Lung (tissue), 12 donors: ENCODE data around the gene HMGXB4. TPM values are rescaled to one million over a fixed set of nuclear protein-coding genes. Genes with fewer than 3 reads are reported as not detected.

Experiments
- ATAC-seq: fragments of 200-7000 bp; cut with Tn5 transposase; one replicate; pipeline ENCODE4 v1.9.1; 2020; ENCODE audit warnings: moderate number of reproducible peaks; ENCODE audit not compliant: insufficient read depth, low FRiP score
- DNase-seq, 3 donors: peaks; one replicate each; pipeline ENCODE4 v3.0.0-alpha.2; 2013 to 2017
- H3K27ac ChIP-seq, 2 donors: one replicate each; pipeline ENCODE4 v1.5.1; 2013; ENCODE audit warnings: mild to moderate bottlenecking in 2 of 2, moderate library complexity in 2 of 2, control low read depth in 1 of 2, inconsistent platforms in 1 of 2, low read depth in 1 of 2, low read length in 1 of 2
- H3K27me3 ChIP-seq, 3 donors: one replicate each; pipeline ENCODE4 v1.5.1; 2013; ENCODE audit warnings: low read length in 2 of 3; ENCODE audit not compliant: control insufficient read depth in 3 of 3, insufficient read depth in 3 of 3
- H3K36me3 ChIP-seq, 4 donors: one replicate each; pipeline ENCODE4 v1.5.1; 2013; ENCODE audit warnings: low read length in 4 of 4, mild to moderate bottlenecking in 1 of 4, moderate library complexity in 1 of 4; ENCODE audit not compliant: control insufficient read depth in 4 of 4, insufficient read depth in 4 of 4
- H3K4me1 ChIP-seq, 5 donors: one replicate each; pipeline ENCODE4 v1.5.1; 2013; ENCODE audit warnings: low read length in 5 of 5, mild to moderate bottlenecking in 2 of 5, moderate library complexity in 1 of 5; ENCODE audit not compliant: control insufficient read depth in 5 of 5, insufficient read depth in 5 of 5
- H3K4me3 ChIP-seq: one replicate; pipeline ENCODE4 v1.5.1; 2013; ENCODE audit warnings: mild to moderate bottlenecking, control low read depth, moderate library complexity
- H3K9ac ChIP-seq, 2 donors: one replicate each; pipeline ENCODE4 v1.5.1; 2013; ENCODE audit warnings: low read length in 2 of 2, control low read depth in 1 of 2; ENCODE audit not compliant: insufficient read depth in 1 of 2
- H3K9me3 ChIP-seq, 4 donors: one replicate each; pipeline ENCODE4 v1.5.1; 2013; ENCODE audit warnings: low read length in 3 of 4, mild to moderate bottlenecking in 1 of 4, moderate library complexity in 1 of 4; ENCODE audit not compliant: control insufficient read depth in 4 of 4, insufficient read depth in 3 of 4
- WGBS, 2 donors: extraction: QIAGEN DNeasy Blood & Tissue Kit; methylation state at CpG; one replicate each; pipeline ENCODE4 v1.1.7; 2013; 5-methylcytosine and 5-hydroxymethylcytosine counted together
- polyA plus RNA-seq, 2 donors: library from polyadenylated mRNA; stranded (reverse); fragments of 200-250 nt; gene quantifications; one replicate each; pipeline ENCODE4 v1.2.1, GENCODE V29; 2013
- total RNA-seq, 2 donors: library from RNA; depleted of rRNA in 1 of 2; stranded (reverse); fragments of >200 nt in 1 of 2; gene quantifications; one replicate each; pipeline ENCODE4 v1.2.1, GENCODE V29; 2014 to 2021
- TF ChIP-seq, protein P1 (sequence below): IDR thresholded peaks from 2 replicates; pipeline ENCODE4 v1.5.1; 2012; ENCODE audit warnings: mild to moderate bottlenecking; ENCODE audit errors: control extremely low read depth, extremely low read depth
- donor health status: control.
- donor health status: control.
- donor health status: Bipolar disorder and iron deficiency.
- donor health status: healthy.
- donor health status: DM: yes; HTN: yes; CAD: no.

HMGXB4 gene
- total and polyA plus RNA-seq, 4 donors: 7.6 to 24.5 (median 12.3) TPM

DNA sequence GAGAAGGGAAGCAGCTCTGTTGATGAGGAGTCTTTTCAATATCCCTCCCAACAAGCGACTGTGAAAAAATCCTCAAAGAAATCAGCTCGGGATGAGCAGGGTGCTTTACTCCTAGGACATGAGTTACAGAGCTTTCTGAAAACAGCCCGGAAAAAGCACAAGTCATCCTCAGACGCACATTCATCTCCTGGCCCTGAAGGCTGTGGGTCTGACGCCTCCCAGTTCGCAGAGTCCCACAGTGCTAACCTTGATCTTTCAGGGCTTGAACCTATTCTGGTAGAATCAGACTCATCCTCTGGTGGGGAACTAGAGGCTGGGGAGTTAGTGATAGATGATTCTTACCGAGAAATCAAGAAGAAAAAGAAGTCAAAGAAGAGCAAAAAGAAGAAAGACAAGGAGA, 7.7 kb downstream of the HMGXB4 start:
- TF ChIP-seq, protein P1, sequence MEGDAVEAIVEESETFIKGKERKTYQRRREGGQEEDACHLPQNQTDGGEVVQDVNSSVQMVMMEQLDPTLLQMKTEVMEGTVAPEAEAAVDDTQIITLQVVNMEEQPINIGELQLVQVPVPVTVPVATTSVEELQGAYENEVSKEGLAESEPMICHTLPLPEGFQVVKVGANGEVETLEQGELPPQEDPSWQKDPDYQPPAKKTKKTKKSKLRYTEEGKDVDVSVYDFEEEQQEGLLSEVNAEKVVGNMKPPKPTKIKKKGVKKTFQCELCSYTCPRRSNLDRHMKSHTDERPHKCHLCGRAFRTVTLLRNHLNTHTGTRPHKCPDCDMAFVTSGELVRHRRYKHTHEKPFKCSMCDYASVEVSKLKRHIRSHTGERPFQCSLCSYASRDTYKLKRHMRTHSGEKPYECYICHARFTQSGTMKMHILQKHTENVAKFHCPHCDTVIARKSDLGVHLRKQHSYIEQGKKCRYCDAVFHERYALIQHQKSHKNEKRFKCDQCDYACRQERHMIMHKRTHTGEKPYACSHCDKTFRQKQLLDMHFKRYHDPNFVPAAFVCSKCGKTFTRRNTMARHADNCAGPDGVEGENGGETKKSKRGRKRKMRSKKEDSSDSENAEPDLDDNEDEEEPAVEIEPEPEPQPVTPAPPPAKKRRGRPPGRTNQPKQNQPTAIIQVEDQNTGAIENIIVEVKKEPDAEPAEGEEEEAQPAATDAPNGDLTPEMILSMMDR: no peak
- Histone ChIP-seq H3K27ac (no peak overlapping the region), H3K36me3 (peaks cover 29 to 54% (median 33%) of the 10 kb centered on the region in 4 donors), H3K4me3 (no peak overlapping the region), H3K9ac (no peak overlapping the region), H3K9me3 (no peaks in the 10 kb centered on the region), H3K27me3 (no peaks in the 10 kb centered on the region), H3K4me1 (no peaks in the 10 kb centered on the region)
- 95% methylated on average over 7 of the region's 7 CpGs for WGBS, 2 donors
- DNase-seq (no peak), ATAC-seq (no peak)

DNA sequence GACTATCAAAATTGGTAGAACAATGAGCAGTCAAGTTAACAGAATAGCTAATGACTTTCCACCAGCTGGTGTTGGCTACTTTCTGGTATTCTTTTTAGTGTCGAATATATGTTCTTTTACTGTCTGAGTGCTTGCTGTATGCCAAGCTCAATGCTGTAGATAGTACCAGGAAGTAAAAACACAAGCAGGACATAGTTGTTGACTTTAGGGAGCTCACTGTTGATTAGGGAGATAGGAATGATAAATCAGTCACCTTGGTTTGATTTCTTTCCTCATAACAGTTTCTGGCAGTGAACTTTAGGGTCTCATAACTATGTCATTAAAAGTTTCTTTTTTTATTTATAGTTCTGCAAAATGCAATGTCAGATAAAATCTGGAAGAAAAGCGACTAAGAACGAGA, 9.0 kb downstream of the HMGXB4 start:
- no peak overlapping the region for H3K27ac ChIP-seq
- peaks cover 30 to 53% (median 34%) of the 10 kb centered on the region in 4 donors for H3K36me3 ChIP-seq
- no peak for DNase-seq
- H3K4me1 ChIP-seq: no peaks in the 10 kb centered on the region
- TF ChIP-seq, protein P1: no peak
- H3K27me3 ChIP-seq: no peaks in the 10 kb centered on the region
- H3K4me3 ChIP-seq: no peak overlapping the region
- no peaks in the 10 kb centered on the region for H3K9me3 ChIP-seq
- H3K9ac ChIP-seq: no peak overlapping the region
- 76 to 84% methylated on average over 3 of the region's 3 CpGs for WGBS, 2 donors
- no peak for ATAC-seq

DNA sequence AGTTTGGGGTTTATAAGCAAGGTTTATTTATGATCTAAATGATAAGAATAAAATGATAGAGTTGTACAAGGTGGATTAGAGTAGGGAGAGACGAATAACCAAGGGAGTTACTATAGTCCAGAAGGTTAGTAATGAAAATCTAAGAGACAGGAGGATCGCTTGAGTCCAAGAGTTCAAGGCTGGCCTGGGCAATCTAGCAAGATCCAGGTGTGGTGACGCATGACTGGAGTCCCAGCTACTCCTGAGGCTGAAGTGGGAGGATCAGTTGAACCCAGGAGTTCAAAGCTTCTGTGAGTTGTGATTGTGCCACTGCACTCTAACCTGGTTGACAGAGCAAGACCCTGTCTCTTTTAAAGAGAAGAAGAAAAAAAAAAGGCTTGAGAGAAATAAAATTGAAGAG, 12.3 kb downstream of the HMGXB4 start:
- H3K27ac ChIP-seq: no peak overlapping the region
- no peak overlapping the region for H3K4me3 ChIP-seq
- 96 to 97% methylated on average over 3 of the region's 3 CpGs for WGBS, 2 donors
- H3K27me3 ChIP-seq: no peaks in the 10 kb centered on the region
- TF ChIP-seq, protein P1: no peak
- ATAC-seq (no peak), DNase-seq (no peak)
- H3K9me3 ChIP-seq: no peaks in the 10 kb centered on the region
- H3K36me3 ChIP-seq: peaks cover 21 to 51% (median 28%) of the 10 kb centered on the region in 4 donors
- no peak overlapping the region for H3K9ac ChIP-seq
- no peaks in the 10 kb centered on the region for H3K4me1 ChIP-seq
